ENCODE data around the gene DBR1. TPM values are rescaled to one million over a fixed set of nuclear protein-coding genes. Genes with fewer than 3 reads are reported as not detected.

DBR1 gene
- total RNA-seq, 4 donors from 2014 or later: 6.5 to 22.2 (median 6.6) TPM

DNA sequence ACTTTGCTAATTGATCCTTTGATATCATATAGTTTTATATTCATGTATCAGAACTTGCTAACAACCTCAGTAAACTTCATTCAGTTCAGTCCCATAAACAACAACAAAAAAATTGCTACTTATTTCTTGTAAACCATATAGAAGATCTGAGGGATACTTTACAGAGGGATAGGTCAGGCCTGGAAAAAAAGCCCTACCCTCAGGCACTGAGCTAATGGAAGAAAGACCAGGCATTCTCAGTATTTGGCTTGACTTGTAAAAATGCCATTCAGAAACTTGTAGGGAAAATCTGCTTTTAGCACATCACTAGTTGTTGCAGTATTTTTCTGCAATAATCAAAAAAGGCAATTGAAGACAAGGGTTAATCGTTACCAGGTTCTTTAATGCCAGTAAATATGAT lies 45.5 kb upstream of the DBR1 start:
- H3K27me3 ChIP-seq: no peaks in the 10 kb centered on the region
- no peaks in the 10 kb centered on the region for H3K9me3 ChIP-seq
- H3K4me3 ChIP-seq: no peak overlapping the region
- intact Hi-C loops (cut with DNase I; ENCODE audit: low total_unique reads): no loop called here
- H3K4me1 ChIP-seq: peaks cover 16 to 17% of the 10 kb centered on the region in 2 donors
- TF ChIP-seq POLR2A (IDR thresholded peaks at IDR 0.05): no peak
- no peak for TF ChIP-seq CTCF (IDR thresholded peaks at IDR 0.05 in 4 of 5, conservative IDR thresholded peaks at IDR 0.05 in 1 of 5)
- no peak overlapping the region for H3K27ac ChIP-seq
- in situ Hi-C loops (cut with MboI; ENCODE audit: low sequenced_read_pairs in 4 of 4): no loop called here
- DNase-seq (no peak), ATAC-seq (no peak)
- H3K36me3 ChIP-seq: peaks cover 0 to 33% of the 10 kb centered on the region in 2 donors

- DNase-seq (no peak), ATAC-seq (no peak)
- intact Hi-C loops (cut with DNase I; ENCODE audit: low total_unique reads): no loop called here
- in situ Hi-C loops (cut with MboI; ENCODE audit: low sequenced_read_pairs in 4 of 4): no loop called here
- peaks cover 16 to 17% of the 10 kb centered on the region in 2 donors for H3K4me1 ChIP-seq
- no peaks in the 10 kb centered on the region for H3K27me3 ChIP-seq
- H3K27ac ChIP-seq: no peak overlapping the region
- no peaks in the 10 kb centered on the region for H3K9me3 ChIP-seq
- TF ChIP-seq POLR2A (IDR thresholded peaks at IDR 0.05) (no peak), CTCF (IDR thresholded peaks at IDR 0.05 in 4 of 5, conservative IDR thresholded peaks at IDR 0.05 in 1 of 5) (no peak)
- no peak overlapping the region for H3K4me3 ChIP-seq
- H3K36me3 ChIP-seq: peaks cover 0 to 23% of the 10 kb centered on the region in 2 donors
These were observed 44.5 kb upstream of the DBR1 start for GRCh38 chr3:138219255-138219654.

GRCh38 chr3:138213398-138214085 lies 38.8 kb upstream of the DBR1 start:
- DNase-seq: no peak

GRCh38 chr3:138210528-138210927 lies 35.8 kb upstream of the DBR1 start:
- no peaks in the 10 kb centered on the region for H3K36me3 ChIP-seq
- intact Hi-C loops (cut with DNase I; ENCODE audit: low total_unique reads): no loop called here
- no peak for ATAC-seq

More at GRCh38 chr3:138213398-138214085, 38.8 kb upstream of the DBR1 start:
- TF ChIP-seq POLR2A (IDR thresholded peaks at IDR 0.05): no peak
- no peaks in the 10 kb centered on the region for H3K27me3 ChIP-seq
- intact Hi-C loops (cut with DNase I; ENCODE audit: low total_unique reads): no loop called here
- in situ Hi-C loops (cut with MboI; ENCODE audit: low sequenced_read_pairs in 4 of 4): no loop called here
- no peak overlapping the region for H3K27ac ChIP-seq
- no peak overlapping the region for H3K4me3 ChIP-seq
- H3K36me3 ChIP-seq: no peaks in the 10 kb centered on the region
- no peak for ATAC-seq
- peaks cover 2 to 11% of the 10 kb centered on the region in 2 donors for H3K4me1 ChIP-seq
- H3K9me3 ChIP-seq: no peaks in the 10 kb centered on the region

DNA sequence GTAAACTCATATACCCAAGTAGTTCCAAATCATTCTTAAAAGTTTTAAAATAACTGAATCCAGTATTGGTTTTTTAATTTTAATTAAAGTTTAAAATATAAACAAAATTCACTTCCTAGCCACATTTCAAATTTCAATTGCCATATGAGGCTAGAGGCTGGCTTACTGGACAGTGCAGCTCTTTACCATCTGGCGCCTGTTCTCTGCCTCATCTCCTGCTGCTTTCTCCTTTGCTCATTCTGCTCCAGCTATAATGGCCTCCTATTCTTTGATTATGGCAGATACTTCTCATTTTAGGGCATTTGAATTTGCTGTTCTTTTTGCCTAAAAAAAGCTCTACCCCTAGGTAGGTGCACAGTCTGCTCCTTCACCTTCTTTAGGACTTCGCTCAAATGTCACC lies 31.5 kb upstream of the DBR1 start:
- Histone ChIP-seq H3K27me3 (no peaks in the 10 kb centered on the region), H3K9me3 (no peaks in the 10 kb centered on the region), H3K27ac (no peak overlapping the region), H3K4me1 (peaks cover 55% of the 10 kb centered on the region in 2 donors), H3K4me3 (no peak overlapping the region), H3K36me3 (no peaks in the 10 kb centered on the region)
- TF ChIP-seq POLR2A (IDR thresholded peaks at IDR 0.05): no peak
- in situ Hi-C loops (cut with MboI; ENCODE audit: low sequenced_read_pairs in 4 of 4): no loop called here
- intact Hi-C loops (cut with DNase I; ENCODE audit: low total_unique reads): no loop called here
- DNase-seq (no peak), ATAC-seq (no peak)

More at GRCh38 chr3:138210528-138210927, 35.8 kb upstream of the DBR1 start:
- no peak for DNase-seq
- no peaks in the 10 kb centered on the region for H3K9me3 ChIP-seq
- in situ Hi-C loops (cut with MboI; ENCODE audit: low sequenced_read_pairs in 4 of 4): no loop called here
- H3K27ac ChIP-seq: no peak overlapping the region
- no peaks in the 10 kb centered on the region for H3K27me3 ChIP-seq
- H3K4me1 ChIP-seq: peaks cover 15 to 16% of the 10 kb centered on the region in 2 donors
- H3K4me3 ChIP-seq: no peak overlapping the region
- TF ChIP-seq CTCF (IDR thresholded peaks at IDR 0.05 in 4 of 5, conservative IDR thresholded peaks at IDR 0.05 in 1 of 5) (no peak), POLR2A (IDR thresholded peaks at IDR 0.05) (no peak)
